HEK293 (cell line): ENCODE data around the gene VEZT.

Source experiments
- ATF2 ChIP-seq: fragments of 450-650 bp; formaldehyde crosslinking; IDR thresholded peaks from 2 replicates; pipeline ENCODE4 v1.5.1; 2016; ENCODE audit warnings: missing biosample characterization, missing genetic modification characterization, low read depth
- BCL11A ChIP-seq: fragments of 450-650 bp; formaldehyde crosslinking; IDR thresholded peaks from 2 replicates; pipeline ENCODE4 v1.5.1; 2016; ENCODE audit warnings: low read depth, missing biosample characterization, missing genetic modification characterization
- CTCF ChIP-seq: fragments of 450-650 bp; formaldehyde crosslinking; IDR thresholded peaks from 2 replicates; pipeline ENCODE4 v1.5.1; 2016; ENCODE audit warnings: missing biosample characterization, missing genetic modification characterization
- MYNN ChIP-seq: fragments of 450-650 bp; formaldehyde crosslinking; IDR thresholded peaks from 2 replicates; pipeline ENCODE4 v1.5.1; 2016; ENCODE audit warnings: missing biosample characterization, missing genetic modification characterization, borderline replicate concordance
- SP2 ChIP-seq: fragments of 450-650 bp; formaldehyde crosslinking; IDR thresholded peaks from 2 replicates; pipeline ENCODE4 v1.5.1; 2016; ENCODE audit warnings: missing biosample characterization, missing genetic modification characterization
- TCF7L2 ChIP-seq: IDR thresholded peaks from 2 replicates; pipeline ENCODE4 v1.6.1; 2011; ENCODE audit warnings: low read depth, mild to moderate bottlenecking, inconsistent platforms, low read length, moderate library complexity, borderline replicate concordance
- ZNF138 ChIP-seq: fragments of 450-650 bp; formaldehyde crosslinking; IDR thresholded peaks from 2 replicates; pipeline ENCODE4 v1.5.1; 2016; ENCODE audit warnings: missing biosample characterization, missing genetic modification characterization, borderline replicate concordance
- ZNF148 ChIP-seq: fragments of 450-650 bp; formaldehyde crosslinking; IDR thresholded peaks from 2 replicates; pipeline ENCODE4 v1.5.0; 2017; ENCODE audit warnings: missing biosample characterization, missing genetic modification characterization, borderline replicate concordance
- ZNF174 ChIP-seq: fragments of 450-650 bp; formaldehyde crosslinking; IDR thresholded peaks from 2 replicates; pipeline ENCODE4 v1.5.0; 2017; ENCODE audit warnings: missing biosample characterization, mild to moderate bottlenecking, missing genetic modification characterization
- ZNF184 ChIP-seq: fragments of 450-650 bp; IDR thresholded peaks from 2 replicates; pipeline ENCODE4 v1.5.1; 2018; ENCODE audit warnings: missing biosample characterization, mild to moderate bottlenecking, missing genetic modification characterization
- ZNF274 ChIP-seq, 2 experiments: fragments of 200-500 bp in 1 of 2; fragments of 450-650 bp in 1 of 2; sonication (Bioruptor generic) in 1 of 2; formaldehyde crosslinking in 1 of 2; IDR thresholded peaks; 2 replicates each; pipeline versions ENCODE4 v1.5.1 to v1.6.1; 2014 to 2016; ENCODE audit warnings: borderline replicate concordance in 1 of 2, inconsistent platforms in 1 of 2, low read length in 1 of 2, missing biosample characterization in 1 of 2, missing genetic modification characterization in 1 of 2
- ZNF354C ChIP-seq: fragments of 450-650 bp; formaldehyde crosslinking; IDR thresholded peaks from 2 replicates; pipeline ENCODE4 v1.5.1; 2016; ENCODE audit warnings: missing biosample characterization, missing genetic modification characterization, low read depth, borderline replicate concordance
- ZNF621 ChIP-seq: fragments of 450-650 bp; formaldehyde crosslinking; IDR thresholded peaks from 2 replicates; pipeline ENCODE4 v1.5.1; 2017; ENCODE audit warnings: missing biosample characterization, missing genetic modification characterization
- ZNF785 ChIP-seq: fragments of 450-650 bp; formaldehyde crosslinking; IDR thresholded peaks from 2 replicates; pipeline ENCODE4 v1.5.1; 2016; ENCODE audit warnings: missing biosample characterization, missing genetic modification characterization

GRCh38 chr12:95271465-95271864 lies 53.9 kb downstream of the VEZT start:
- TF ChIP-seq CTCF (tag by site-specific recombination) (no peak), ZNF354C (tag by site-specific recombination) (no peak), ZNF174 (tag by site-specific recombination) (no peak), BCL11A (no peak), ATF2 (no peak), SP2 (tag by site-specific recombination) (no peak), TCF7L2 (no peak), ZNF621 (tag by site-specific recombination) (no peak), ZNF274 (IDR thresholded peaks at IDR 0.05; ENCODE audit: low read length) (no peak), ZNF274 (tag by site-specific recombination; IDR thresholded peaks at IDR 0.05; ENCODE audit: borderline replicate concordance) (no peak), ZNF148 (tag by site-specific recombination) (no peak), MYNN (tag by site-specific recombination) (no peak), ZNF138 (tag by site-specific recombination) (no peak), ZNF785 (no peak), ZNF184 (tag by site-specific recombination) (no peak)
